H1 (cell line): ENCODE data around the gene ZNF182.
A peak's percentile ranks its signal among the peaks of the same experiment; 100 is the strongest.

ENCODE experiments used
- CEBPB ChIP-seq: IDR thresholded peaks from 2 replicates; pipeline ENCODE4 v1.6.1; 2012; ENCODE audit warnings: low read depth, low read length
- EGR1 ChIP-seq: IDR thresholded peaks from 2 replicates; pipeline ENCODE4 v1.6.1; 2011; ENCODE audit warnings: low read depth, low read length, borderline replicate concordance
- EP300 ChIP-seq, 2 experiments: IDR thresholded peaks; 1 replicate in 1 of 2; 2 replicates in 1 of 2; pipeline ENCODE4 v1.6.1; 2011 to 2012; ENCODE audit warnings: low read depth in 2 of 2, low read length in 2 of 2, mild to moderate bottlenecking in 2 of 2, borderline replicate concordance in 1 of 2, inconsistent platforms in 1 of 2, moderate library complexity in 1 of 2
- GTF2F1 ChIP-seq: IDR thresholded peaks from 2 replicates; pipeline ENCODE4 v1.6.1; 2012; ENCODE audit warnings: low read depth, low read length, improper control_type of control experiment, borderline replicate concordance
- POLR2A ChIP-seq, 2 experiments: IDR thresholded peaks; 1 replicate in 1 of 2; 2 replicates in 1 of 2; pipeline ENCODE4 v1.6.1; 2011; ENCODE audit warnings: low read depth in 2 of 2, low read length in 2 of 2, mild to moderate bottlenecking in 2 of 2; ENCODE audit errors: control extremely low read depth in 1 of 2
- RAD21 ChIP-seq, 2 experiments: IDR thresholded peaks in 1 of 2; conservative IDR thresholded peaks in 1 of 2; 2 replicates each; pipeline ENCODE4 v1.6.1; 2011; ENCODE audit warnings: low read depth in 2 of 2, low read length in 2 of 2, improper control_type of control experiment in 1 of 2, inconsistent platforms in 1 of 2, mild to moderate bottlenecking in 1 of 2, moderate library complexity in 1 of 2
- TAF1 ChIP-seq: IDR thresholded peaks from 2 replicates; pipeline ENCODE4 v1.6.1; 2011; ENCODE audit warnings: mild to moderate bottlenecking, low read depth, low read length
- TCF12 ChIP-seq: IDR thresholded peaks from 2 replicates; pipeline ENCODE4 v1.6.1; 2011; ENCODE audit warnings: low read depth, mild to moderate bottlenecking, low read length
- TEAD4 ChIP-seq: IDR thresholded peaks from 2 replicates; pipeline ENCODE4 v1.6.1; 2012; ENCODE audit warnings: low read depth, low read length, inconsistent platforms, mixed read lengths
- TF ChIP-seq, protein P1 (sequence below), 3 experiments: IDR thresholded peaks; 1 replicate in 2 of 3; 2 replicates in 1 of 3; pipeline versions ENCODE4 v1.5.1 to v1.6.1; 2011; ENCODE audit warnings: low read length in 3 of 3, mild to moderate bottlenecking in 3 of 3, inconsistent platforms in 2 of 3, low read depth in 1 of 3, moderate library complexity in 1 of 3; ENCODE audit not compliant: insufficient read depth in 1 of 3; ENCODE audit errors: control extremely low read depth in 1 of 3

DNA sequence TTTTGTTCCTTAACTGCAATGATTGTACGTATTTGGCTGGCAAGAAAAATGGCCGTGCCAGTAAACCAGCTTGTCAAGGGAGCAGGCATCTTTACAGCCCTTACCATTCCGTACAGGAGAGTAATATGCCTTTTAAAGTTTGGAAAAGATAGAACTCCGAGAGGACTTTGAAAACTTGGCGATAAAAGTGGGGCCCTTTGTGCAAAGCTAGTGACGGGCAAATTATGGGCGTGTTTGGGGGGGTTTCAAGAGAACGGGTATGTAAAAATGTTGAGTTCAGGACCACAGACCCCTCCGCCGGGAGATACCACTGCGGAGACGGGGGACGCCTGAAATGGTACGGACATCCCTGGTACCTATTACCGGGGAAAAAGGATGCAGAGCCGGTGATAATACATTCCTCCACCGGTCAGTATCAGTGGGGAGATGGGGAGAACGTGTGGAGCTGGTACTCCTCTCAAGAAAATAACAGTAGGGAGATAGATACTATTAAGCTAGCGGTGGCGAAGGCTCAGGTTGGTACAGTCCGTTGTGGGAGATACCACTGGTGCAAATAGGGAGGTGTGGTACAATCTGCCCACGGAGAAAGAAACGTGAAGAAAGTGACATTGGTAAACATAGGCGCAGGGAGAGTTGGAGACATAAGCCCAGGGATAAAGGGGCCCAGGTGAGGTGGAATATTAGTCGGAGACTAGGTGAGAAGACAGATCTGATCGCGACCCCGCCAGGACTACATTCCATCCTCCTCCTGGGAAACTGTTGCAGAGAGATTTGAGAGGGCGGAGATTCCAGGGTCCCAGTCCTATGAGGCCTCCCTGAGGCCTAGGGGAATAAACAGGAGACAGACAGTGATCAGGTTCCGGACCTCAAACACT lies 17.5 kb upstream of the ZNF182 start:
- peak in 1 of 2 experiments; percentile 54; a peak in 2 of 3 replicates for TF ChIP-seq POLR2A (IDR thresholded peaks at IDR 0.05; ENCODE audit: control extremely low read depth in 1 of 2, low read depth in 2 of 2, low read length in 2 of 2)
- 0 out of 2 replicates have a peak, but pooled peaks have one; percentile 25 for TF ChIP-seq TEAD4
- TF ChIP-seq, protein P1, sequence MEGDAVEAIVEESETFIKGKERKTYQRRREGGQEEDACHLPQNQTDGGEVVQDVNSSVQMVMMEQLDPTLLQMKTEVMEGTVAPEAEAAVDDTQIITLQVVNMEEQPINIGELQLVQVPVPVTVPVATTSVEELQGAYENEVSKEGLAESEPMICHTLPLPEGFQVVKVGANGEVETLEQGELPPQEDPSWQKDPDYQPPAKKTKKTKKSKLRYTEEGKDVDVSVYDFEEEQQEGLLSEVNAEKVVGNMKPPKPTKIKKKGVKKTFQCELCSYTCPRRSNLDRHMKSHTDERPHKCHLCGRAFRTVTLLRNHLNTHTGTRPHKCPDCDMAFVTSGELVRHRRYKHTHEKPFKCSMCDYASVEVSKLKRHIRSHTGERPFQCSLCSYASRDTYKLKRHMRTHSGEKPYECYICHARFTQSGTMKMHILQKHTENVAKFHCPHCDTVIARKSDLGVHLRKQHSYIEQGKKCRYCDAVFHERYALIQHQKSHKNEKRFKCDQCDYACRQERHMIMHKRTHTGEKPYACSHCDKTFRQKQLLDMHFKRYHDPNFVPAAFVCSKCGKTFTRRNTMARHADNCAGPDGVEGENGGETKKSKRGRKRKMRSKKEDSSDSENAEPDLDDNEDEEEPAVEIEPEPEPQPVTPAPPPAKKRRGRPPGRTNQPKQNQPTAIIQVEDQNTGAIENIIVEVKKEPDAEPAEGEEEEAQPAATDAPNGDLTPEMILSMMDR (IDR thresholded peaks at IDR 0.05; ENCODE audit: control extremely low read depth in 1 of 3, insufficient read depth in 1 of 3, low read depth in 1 of 3, low read length in 3 of 3) = no peak
- peak in 1 of 2 experiments; percentile 21; a peak in 1 of 4 replicates for TF ChIP-seq RAD21 (IDR thresholded peaks at IDR 0.05 in 1 of 2, conservative IDR thresholded peaks at IDR 0.05 in 1 of 2; ENCODE audit: low read depth in 2 of 2, low read length in 2 of 2)
- no peak for TF ChIP-seq GTF2F1
- no peak for TF ChIP-seq EGR1
- peak; percentile 51; the same call in 1 of the 2 replicates for TF ChIP-seq TAF1
- TF ChIP-seq EP300 (IDR thresholded peaks at IDR 0.05; ENCODE audit: borderline replicate concordance in 1 of 2, low read depth in 2 of 2, low read length in 2 of 2) = peak in 1 of 2 experiments; percentile 92; a peak in 2 of 3 replicates
- no peak for TF ChIP-seq TCF12
- no peak for TF ChIP-seq CEBPB
